AG09319 (cell line): ENCODE results near the gene GFPT2.

Experiments
- DNase-seq: peaks from one replicate; pipeline ENCODE4 v3.0.0-alpha.2; 2010; ENCODE audit warnings: low read depth; ENCODE audit errors: extremely low read depth
- CTCF ChIP-seq: IDR thresholded peaks from 2 replicates; pipeline ENCODE4 v1.5.1; 2011; ENCODE audit warnings: low read depth, mild to moderate bottlenecking, inconsistent platforms, low read length, moderate library complexity

The GFPT2 gene

GRCh38 chr5:180333661-180334060 is 19.5 kb downstream of the GFPT2 start:
- no peak for TF ChIP-seq CTCF
- DNase-seq = no peak

- DNase-seq = no peak
- no peak for TF ChIP-seq CTCF
Observed at GRCh38 chr5:180332861-180333260, 20.3 kb downstream of the GFPT2 start.

GRCh38 chr5:180332051-180332517 is 21.1 kb downstream of the GFPT2 start:
- DNase-seq = no peak
- TF ChIP-seq CTCF = peak; percentile 11

- no peak for TF ChIP-seq CTCF
- DNase-seq = no peak
Observed at GRCh38 chr5:180331647-180331950, 21.5 kb downstream of the GFPT2 start.

GRCh38 chr5:180330810-180331646 is 22.1 kb downstream of the GFPT2 start:
- peak; percentile 78 for DNase-seq
- no peak for TF ChIP-seq CTCF

- no peak for DNase-seq
- TF ChIP-seq CTCF = no peak
Observed at GRCh38 chr5:180330270-180330648, 22.9 kb downstream of the GFPT2 start.

- no peak for TF ChIP-seq CTCF
- no peak for DNase-seq
Observed at GRCh38 chr5:180329606-180330269, 23.4 kb downstream of the GFPT2 start.
